ENCODE measurements around the gene RXFP1.
A peak's percentile ranks its signal among the peaks of the same experiment; 100 is the strongest.

Gene RXFP1

DNA sequence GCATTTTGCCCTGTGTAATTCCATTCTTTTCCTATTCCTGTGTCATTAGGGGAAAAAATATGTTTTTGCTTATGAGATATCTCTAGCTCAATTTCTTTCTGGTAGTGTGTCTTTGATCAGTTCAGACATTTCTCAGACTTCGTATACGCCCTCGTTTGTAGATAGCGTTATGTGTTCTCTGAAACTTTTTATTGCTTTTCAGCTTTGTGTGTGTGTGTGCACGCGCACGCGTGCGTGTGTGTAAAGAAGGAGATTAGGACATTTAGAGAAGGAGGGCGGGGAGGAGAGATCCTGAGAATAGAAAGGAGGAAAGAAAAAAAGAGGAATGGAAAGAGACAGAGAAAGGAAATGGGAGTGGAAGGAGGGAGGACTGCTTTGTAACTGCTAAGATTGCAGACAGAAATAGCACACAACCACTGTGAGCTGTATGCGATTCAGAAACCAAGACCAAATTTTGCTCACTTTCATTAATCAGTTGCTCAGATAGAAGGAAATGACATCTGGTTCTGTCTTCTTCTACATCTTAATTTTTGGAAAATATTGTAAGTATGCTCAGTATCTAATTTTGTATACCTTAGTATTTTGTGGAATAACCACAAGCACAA, at the start of gene RXFP1:
RXFP1 (plus strand) TSS at position 399 of the 605 bp plus-strand sequence; CDS start at position 494, 95 bp downstream.
- DNase-seq = no peak

DNA sequence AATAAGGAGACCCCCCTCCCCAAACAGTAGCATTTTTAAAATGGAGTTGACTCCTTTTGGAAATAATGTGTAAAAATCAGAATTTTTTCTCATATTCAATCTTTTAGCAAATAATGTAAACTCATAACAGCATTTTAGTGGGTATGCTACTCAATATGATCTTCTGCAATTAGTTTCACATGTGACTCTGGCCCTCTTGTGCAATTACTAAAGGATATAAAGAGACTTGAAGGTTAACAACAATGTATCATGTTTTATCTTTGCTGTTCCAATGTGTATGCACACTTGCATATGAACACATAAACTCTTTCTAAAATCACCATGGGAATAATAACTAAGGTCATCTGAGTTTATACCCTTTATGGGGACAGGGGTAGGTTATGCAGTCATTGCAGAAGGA, 39.9 kb upstream of the RXFP1 start:
- DNase-seq = no peak

DNA sequence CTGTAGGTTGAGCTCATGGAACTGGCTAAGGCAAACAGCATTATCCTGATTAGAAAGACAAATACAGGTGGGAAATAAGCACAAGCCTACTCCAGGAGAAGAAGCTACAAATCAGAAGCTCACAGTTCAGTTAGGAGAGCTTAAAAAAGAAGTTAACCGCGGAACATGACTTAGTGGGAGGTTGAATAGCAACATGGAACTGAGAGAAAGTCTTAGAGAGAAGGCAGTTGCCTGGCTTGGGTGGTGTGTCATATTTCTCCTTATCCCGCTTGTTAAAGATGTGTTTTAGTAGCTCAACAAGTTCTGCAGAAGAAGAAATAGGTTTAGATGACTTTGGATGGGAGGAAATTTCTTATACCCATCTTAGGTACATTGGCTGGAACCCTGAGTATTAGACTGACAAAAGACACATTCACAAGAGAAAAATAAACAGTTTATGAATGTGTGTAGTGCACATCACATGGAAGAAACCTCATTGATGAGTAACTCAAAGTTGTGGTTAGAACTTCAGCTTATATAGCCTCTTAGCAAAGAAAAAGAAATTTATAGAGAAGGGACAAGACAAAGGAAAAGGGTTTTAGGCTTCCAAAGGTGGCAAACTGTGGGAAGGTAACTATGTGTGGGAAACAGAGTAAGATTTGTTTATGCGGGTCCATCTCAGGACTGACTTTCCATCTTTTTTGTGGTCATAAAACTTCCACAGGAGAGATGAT, 37.4 kb upstream of the RXFP1 start:
- no peak for DNase-seq

DNA sequence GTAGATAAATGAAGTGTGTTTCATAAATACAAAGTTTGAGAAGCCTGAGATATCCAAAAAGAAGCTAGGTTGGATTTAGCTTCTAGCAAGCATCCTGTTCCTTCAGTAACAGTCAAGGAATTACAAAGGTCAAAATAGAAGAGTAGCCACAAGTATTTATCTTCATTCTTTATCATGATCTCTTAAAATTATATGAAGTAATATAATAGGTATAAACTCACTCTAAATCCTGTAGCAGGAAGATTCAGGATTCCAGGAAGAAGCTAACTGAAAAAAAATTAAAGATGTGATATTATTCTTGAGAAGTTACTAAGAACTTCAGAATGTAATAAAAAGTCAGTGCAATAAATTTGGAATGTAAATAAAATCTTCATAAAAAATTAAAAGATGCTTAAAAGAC, 31.1 kb upstream of the RXFP1 start:
- DNase-seq = no peak

DNA sequence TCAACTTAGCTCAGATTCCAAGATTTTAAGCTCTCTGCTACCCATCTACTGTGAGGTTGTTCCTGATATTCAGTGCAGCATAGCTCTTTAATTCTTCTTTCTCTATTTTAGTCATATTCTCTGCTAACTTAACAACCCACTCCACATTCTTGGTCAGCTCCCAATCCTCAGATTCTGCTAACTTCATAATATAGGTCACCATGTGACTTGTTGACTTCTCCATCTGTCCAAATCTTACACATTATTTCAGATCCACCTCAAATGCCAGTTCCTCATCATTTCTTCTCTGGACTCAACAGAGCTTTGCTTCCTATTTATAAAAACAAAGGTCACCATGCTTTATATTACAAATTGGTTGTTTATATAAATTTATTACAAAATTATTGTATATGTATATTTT, 29.3 kb upstream of the RXFP1 start:
- DNase-seq = no peak

DNA sequence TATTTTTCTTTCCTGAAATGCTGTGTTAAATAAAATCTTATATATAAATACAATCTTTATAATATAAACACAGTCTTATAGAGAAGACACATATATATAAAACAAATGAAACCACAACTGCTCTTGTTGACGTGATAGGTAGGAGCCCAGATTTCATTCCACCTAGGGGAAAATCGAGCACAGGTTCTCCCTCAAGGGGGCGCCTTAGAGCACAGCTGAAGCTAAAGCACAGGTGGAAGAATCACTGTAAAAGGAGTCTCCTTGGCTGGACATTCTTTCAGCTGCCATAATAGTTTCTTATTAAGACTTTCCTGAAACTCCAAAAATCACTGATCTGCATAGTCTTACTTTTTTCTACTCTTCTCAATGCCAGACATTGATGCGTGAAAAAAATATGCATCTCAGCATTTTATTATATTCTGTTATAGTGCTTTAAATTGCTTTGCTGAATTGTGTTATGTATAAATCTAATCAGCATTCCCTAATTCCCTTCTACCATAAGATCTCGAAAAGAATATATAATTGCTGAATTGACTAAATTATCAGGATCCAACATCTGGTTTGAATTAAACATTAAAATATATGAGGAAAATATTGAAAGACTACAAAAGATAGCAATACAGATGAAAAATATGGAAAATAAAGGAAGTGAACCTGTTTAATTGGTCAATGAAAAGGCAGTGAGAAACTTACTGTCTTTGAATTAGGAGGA, 25.5 kb upstream of the RXFP1 start:
- DNase-seq = peak; percentile 26 to 50

DNA sequence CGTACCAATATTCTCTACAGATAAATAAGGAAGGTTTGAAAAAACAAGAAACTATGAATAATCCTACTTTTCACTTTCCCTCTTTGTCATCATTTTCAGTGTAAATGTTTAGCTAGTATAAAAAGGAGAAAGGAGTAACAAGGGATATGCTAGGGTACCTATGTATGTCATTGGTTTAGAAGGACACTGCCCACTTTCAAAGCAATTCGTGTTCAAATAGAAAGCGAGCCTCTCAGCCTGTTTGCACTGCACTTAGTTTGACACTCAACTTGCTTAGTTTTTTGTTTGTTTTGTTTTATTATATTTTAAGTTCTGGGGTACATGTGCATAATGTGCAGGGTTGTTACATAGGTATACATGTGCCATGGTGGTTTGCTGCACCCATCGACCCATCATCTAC, 21.6 kb upstream of the RXFP1 start:
- DNase-seq = no peak

DNA sequence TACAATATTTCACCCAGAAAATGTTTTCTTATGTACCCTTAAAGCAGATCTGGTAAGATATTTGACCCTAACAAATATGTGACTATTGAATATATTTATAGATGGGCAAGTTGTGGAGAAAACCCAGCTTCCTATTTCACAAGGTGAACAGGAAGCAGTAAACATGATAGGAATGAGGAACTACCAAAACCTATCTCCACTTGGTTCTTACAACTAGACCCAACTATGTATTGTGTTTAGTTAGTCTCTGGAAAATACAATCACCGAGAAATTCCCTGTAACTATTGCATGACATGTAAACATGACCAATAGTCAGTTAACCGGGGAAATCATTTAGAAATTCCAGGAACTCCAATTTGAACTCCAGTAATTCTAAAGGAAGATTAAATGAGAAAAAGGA, 8.4 kb upstream of the RXFP1 start:
- no peak for DNase-seq

DNA sequence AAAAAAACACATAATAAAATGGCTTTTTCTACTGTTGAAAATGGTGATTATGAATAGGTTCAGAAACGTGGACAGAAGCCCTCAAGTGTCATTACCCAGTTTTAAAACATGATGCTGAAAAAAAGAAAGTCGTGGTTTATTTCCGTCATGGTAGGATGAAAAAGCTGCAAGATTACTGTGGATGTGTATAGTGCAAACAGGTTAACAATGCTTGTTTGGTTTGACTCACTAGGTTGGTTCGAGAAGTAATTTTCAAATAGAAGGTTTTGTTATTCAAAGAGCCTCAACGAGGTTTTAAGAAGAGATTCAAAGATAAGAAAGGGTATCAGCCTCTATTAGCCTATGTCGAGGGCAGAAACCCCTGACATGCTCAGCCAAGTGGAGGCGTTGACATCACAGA, 2.5 kb upstream of the RXFP1 start:
- no peak for DNase-seq

DNA sequence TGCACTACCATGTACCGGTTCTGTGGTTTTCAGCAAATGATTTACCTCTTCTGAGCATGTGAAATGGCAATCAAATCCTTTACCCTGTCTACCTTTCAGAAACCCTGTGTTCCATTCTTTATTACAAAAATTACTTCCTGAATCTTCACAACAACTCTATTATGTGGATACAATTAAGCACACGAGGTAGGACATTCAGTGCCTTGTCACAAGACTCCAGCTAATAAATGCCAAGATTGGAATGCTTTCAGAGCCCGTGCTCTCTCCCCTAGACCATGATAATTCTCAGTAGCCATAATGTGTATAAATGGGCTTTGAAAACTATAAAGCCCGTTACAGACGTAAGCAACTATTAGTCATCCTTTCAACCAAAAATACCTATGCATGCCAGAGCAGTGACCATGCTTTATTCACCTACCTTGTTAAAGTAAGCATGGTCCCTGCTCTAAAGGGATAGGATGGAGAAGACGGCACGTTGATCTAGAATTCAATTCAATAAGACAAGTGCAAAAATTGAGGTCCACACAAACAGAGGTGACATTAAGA, 2.4 kb downstream of the RXFP1 start:
- DNase-seq = no peak

DNA sequence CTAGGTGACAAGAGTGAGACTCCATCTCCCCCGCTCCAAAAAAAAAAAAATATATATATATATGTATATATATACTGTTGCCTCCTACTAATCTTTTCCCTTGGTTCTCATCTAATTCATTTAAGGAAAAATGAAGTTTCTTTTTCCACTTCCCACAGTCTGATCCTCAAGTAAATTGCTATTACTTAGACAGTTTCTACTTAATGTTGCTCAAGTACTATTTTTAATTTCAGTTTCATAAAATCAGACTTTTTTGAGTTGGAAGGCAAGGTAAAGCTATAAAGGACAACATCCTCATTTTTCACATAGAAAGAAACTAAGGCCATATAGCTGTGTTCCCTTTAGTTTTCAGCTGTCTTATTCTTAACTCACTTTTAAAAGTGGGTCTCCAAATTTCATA, 5.8 kb downstream of the RXFP1 start:
- DNase-seq = no peak

DNA sequence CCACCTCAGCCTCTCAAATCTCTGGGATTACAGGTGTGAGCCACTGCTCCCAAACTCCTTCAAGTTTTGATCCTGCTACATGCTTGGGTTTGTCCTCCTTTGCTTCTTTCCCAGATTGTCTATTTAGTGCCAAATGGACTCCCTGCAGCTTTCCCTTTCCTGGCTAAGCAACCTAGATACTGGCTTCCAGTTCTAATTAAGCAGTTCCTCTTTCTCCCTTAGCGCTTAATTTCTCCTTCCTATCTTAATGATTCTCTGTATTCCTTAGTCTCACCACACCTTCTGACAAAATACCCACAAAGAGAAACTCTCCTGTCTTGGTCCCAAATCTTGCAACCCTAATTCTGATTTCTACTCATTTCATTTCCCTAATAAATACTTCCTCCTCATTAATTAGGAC, 7.8 kb downstream of the RXFP1 start:
- no peak for DNase-seq

DNA sequence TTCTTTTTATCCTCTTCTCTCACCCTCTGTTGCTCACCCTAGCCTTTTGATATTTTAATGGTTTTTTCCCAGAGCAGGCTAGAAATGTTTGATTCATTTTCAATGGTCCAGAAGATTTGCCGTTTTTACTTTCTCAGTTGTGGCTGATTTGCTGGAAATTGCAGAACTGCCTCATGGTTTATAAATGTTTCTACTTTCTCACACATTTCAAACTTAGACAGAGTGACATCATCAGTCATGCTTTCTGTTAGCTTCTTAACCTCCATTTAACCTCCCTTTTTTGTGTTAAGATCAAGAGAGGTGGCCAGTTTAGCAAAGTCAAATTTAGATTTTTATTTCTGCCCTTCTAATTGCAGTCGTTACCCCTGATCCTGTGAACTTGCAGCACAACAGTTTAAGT, 8.7 kb downstream of the RXFP1 start:
- no peak for DNase-seq

DNA sequence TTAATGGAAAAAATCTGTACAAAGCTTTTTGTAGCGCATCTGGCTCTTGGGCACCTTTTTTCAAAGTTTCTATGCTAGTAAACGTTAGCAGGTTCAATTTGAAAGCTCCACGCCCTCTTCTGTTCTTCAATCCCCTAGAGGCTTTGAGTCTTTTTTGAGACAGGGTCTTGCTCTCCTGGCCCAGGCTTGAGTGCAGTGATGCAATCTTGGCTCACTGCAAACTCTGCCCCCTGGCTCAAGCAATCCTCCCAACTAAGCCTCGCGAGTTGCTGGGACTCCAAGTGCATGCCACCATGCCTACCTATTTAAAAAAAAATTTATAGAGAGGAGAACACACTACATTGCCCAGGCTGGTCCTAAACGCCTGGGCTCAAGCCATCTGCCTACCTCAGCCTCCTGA, 9.2 kb downstream of the RXFP1 start:
- no peak for DNase-seq

DNA sequence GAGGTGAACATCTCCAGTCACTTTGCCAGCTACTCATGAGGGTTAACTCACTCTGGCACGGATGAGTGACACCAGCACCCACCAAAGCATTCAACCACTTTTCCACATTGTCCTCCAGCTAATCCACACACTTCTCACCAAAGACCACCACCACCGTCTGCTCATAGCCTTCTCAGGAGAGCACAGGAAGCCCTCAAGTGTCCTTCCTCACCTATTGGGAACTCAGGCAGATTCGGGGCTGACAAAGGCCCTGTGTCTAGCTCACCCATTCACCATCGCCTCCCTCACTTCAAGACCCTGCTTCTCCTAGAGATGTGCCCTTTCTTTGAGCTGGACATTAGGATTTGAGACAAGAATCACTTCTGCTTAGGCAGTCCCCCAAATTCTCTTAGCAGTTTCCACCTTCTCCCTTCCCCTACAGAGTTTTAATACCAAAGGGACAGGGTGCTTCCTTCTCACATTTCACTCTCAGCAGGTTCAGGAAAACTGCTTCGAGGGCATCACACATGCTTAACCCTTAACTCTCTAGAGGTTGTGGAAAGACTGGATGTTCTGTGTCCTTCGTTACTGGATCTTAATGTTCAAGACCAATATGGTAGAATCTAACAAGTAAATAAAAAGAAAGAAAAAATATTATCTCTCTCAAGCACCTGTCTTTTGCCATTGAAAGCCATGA, 11.0 kb downstream of the RXFP1 start:
- DNase-seq = no peak

DNA sequence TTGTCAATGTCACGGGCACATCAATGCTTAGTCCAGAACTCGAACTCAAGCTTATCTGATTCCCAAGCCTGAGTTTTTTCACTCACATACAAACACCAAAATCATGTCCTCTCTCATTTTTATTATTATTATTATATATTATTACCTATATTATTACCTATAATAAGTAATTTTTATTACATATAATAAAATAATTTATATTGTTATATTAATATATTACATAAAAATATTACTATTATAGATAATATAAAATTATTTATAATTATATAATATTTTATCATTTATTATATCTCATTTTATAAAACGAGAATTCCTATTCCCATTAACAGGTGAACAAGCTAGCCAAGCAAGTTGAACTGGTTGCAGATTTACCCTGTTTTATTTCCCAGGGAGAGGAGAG, 13.0 kb downstream of the RXFP1 start:
- DNase-seq = no peak

DNA sequence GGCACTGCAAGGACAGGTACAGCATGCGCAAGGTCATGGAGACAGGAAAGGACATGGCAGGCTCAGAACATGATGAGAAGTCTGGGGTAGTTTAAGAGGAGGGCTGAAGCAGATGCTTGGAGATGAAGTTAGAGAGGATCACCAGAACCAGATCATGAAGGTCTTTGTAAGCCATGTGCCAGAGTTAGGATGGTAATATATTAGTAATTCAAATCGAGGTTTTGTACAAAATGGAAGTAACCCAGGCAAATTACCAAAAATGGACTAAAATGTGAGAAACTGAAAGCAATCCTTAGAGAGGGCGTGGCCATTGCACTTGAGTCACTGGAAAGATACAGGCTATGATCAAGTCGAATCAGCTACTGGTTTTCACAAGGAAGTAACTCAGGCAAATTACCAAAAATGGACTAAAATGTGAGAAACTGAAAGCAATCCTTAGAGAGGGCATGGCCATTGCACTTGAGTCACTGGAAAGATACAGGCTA, 13.5 kb downstream of the RXFP1 start:
- peak in 1 of 2 donors; percentile 17 for DNase-seq

DNA sequence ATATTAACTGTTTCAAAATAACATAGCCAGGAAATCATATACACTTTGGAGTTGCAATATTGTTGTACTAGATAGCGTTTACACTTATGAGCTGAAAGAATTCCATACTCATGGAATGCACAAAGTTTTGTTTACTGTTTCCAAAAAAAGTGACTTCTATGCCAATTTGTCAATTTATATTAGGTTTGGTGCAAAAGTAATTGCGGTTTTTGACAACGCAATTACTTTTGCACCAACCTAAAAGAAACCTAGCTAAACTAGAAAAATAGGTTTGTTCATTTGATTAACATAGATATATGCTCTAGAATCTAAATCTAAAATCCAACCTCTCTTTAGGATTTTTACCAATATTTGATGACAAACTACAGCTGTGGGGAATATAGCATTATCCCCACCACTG, 15.2 kb downstream of the RXFP1 start:
- DNase-seq = no peak

DNA sequence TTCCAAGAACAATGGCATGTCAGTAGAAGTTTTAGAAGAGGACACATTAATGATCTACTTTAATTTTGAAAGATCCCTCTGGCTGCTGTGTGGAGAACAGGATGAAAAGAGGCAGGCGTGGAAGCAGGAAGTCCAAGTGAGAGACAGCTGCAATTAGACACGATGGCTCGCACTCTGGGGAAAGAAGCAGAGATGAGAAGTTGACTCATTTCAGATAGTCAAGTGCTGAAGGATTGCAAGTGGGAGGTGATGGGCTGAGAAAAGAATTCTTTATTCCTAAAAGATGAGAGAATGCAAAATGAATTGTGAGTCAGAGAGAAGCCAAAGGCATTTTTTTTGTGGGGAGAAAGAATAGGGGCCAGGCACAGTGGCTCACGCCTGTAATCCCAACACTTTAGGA, 16.5 kb downstream of the RXFP1 start:
- no peak for DNase-seq

DNA sequence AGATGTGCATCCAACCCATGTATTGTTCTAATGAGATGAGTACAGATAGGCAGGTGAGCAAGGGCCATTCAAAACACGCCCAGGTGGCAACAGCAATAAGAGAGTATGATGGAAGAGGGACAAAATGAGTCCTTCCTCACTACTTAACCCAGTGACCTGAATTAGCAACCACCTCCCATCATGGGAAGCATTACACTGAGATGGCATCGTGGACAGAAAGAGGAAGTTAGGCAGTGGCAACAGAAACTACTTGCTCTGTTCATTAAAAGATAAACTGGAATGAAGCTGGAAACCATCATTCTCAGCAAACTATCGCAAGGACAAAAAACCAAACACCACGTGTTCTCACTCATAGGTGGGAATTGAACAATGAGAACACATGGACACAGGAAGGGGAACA, 17.2 kb downstream of the RXFP1 start:
- no peak for DNase-seq

DNA sequence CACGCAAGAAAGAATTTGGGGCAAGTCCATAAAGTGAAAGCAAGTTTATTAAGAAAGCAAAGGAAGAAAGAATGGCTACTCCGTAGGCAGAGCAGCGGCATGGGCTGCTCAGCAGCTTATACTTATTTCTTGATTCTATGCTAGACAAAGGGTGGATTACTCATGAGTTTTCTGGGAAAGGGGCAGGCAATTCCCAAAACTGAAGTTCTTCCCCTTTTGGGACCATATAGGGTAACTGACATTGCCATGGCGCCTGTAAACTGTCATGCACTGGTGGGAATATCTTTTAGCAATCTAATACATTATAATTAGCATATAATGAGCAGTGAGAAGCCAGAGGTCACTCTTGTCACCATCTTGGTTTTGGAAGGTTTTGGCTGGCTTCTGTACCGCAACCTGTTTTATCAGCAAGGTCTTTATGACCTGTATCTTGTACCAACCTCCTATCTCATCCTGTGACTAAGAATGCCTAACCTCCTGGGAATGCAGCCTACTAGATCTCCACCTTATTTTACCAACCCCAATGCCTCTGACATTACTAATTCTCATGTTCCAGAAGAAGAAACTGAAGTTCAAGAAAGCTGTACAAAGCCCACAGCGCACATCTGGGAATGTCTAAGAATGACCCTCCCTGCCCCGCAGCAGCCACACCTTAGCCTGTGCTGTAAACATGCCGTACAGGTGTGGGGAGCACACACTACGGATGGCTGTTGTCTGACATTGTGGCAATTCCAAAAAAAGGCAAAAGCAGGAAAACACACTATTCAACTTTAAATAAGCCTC, 18.6 kb downstream of the RXFP1 start:
- DNase-seq = no peak

DNA sequence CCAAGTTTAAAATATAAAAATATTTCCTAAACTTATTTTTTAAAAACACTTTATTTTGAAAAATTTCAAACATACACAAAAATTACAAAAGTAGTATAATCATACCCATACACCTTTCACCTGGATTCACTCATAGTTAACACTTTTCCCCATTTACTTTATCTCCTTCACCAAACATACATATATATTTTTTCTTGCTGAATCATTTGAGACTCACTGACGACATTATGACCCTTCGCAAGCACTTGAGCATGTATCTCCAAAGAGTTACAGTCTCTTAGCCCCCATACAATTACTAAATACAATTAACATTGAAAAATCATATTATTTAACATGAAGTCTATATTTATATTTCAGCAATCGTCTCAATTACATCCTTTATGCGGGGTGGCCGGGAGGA, 19.8 kb downstream of the RXFP1 start:
- DNase-seq = no peak

DNA sequence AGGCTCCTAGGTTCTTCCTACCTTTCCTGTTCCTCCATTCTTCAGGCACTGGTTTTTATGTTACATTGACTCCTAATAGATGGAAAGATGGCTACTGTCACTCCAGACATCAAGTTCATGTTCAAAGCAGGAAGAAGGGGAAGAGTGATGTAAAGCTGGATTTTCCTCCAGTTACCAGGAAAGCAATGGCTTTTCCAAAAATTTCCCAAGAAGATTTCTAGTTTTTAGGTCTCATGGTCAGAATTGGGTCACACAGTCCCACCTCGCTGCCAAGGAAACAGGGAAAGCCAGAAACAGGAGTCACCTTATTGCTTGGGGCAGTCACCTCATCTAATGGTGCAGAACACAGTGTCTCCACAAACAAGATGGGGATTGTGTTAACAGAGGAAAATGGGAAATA, 21.5 kb downstream of the RXFP1 start:
- no peak for DNase-seq
